ENCODE results near the gene CEP128.

Gene CEP128

DNA sequence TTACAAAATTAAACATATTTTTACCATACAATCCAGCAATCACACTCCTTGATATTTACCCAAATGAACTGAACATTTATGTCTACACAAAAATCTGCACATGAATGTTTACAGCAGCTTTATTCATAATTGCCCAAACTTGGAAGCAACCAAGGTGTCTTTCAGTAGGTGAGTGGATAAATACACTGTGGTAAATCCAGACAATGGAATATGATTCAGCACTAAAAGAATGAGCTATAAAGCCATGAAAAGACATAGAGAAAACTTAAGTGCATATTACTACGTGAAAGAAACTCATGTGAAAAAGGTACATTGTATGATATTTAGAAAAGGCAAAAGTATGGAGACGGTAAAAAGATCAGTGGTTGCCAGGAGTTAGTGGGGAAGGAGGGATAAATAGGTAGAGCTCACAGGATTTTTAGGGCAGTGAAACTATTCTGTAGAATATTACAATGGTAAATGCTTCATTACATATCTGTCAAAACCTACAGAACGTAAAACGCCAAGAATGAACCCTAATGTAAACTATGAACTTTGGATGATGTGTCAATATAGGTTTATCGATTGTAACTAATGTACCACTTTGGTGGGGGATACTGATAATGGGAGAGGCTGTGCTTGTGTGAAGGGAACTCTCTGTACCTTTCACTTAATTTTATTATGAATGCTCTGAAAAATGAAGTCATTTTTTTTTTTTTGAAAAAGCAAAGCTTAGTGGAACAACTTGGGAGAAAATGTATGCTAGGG, 295.7 kb downstream of the CEP128 start:
- H3K4me3 ChIP-seq (ENCODE audit: low read depth, low read length): no peak overlapping the region
- no peak for TF ChIP-seq CTCF (IDR thresholded peaks at IDR 0.05; ENCODE audit: borderline replicate concordance, insufficient read depth, low read depth, low read length)

DNA sequence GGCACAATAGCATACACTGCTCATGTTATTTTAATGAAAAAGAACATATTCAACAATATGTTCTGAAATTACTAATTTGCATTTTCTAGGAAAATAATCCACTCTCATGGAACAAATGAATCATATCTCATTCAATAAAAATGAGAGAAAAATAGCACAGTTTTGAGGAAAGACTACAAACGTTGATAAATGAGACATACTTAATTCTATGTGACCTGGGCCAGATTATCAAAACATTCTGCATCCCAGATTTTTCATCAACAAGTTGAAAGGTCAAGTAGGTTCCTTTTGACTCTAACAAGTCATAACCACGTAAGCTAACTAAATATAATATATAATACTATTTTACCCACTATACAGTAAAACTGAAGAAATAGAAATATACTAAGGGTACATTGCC, 296.7 kb downstream of the CEP128 start:
- no peak for TF ChIP-seq CTCF (IDR thresholded peaks at IDR 0.05; ENCODE audit: borderline replicate concordance, insufficient read depth, low read depth, low read length)
- no peak overlapping the region for H3K4me3 ChIP-seq (ENCODE audit: low read depth, low read length)

GRCh38 chr14:80638620-80639515, 302.7 kb downstream of the CEP128 start:
- TF ChIP-seq CTCF (IDR thresholded peaks at IDR 0.05; ENCODE audit: borderline replicate concordance, insufficient read depth, low read depth, low read length): no peak
- no peak overlapping the region for H3K4me3 ChIP-seq (ENCODE audit: low read depth, low read length)

GRCh38 chr14:80637756-80638619, 303.6 kb downstream of the CEP128 start:
- no peak for TF ChIP-seq CTCF (IDR thresholded peaks at IDR 0.05; ENCODE audit: borderline replicate concordance, insufficient read depth, low read depth, low read length)
- no peak overlapping the region for H3K4me3 ChIP-seq (ENCODE audit: low read depth, low read length)

- H3K4me3 ChIP-seq (ENCODE audit: low read depth, low read length): no peak overlapping the region
- TF ChIP-seq CTCF (IDR thresholded peaks at IDR 0.05; ENCODE audit: borderline replicate concordance, insufficient read depth, low read depth, low read length): no peak
These were observed 305.5 kb downstream of the CEP128 start for GRCh38 chr14:80636071-80636470.

GRCh38 chr14:80634106-80634758, 307.3 kb downstream of the CEP128 start:
- no peak for TF ChIP-seq CTCF (IDR thresholded peaks at IDR 0.05; ENCODE audit: borderline replicate concordance, insufficient read depth, low read depth, low read length)
- no peak overlapping the region for H3K4me3 ChIP-seq (ENCODE audit: low read depth, low read length)
